ENCODE results near the gene CIB1. TPM values are rescaled to one million over a fixed set of nuclear protein-coding genes. Genes with fewer than 3 reads are reported as not detected.

The CIB1 gene
- total RNA-seq, 1 donor from 2014 or later, result 44.1 TPM

- ATAC-seq (peak; percentile 42), DNase-seq (ENCODE audit: low spot score) (no peak)
Observed at GRCh38 chr15:90241343-90242192, 7.8 kb upstream of the CIB1 start.

- ATAC-seq, result no peak
Observed at GRCh38 chr15:90240856-90241255, 7.1 kb upstream of the CIB1 start.

GRCh38 chr15:90239371-90239770, 5.6 kb upstream of the CIB1 start:
- DNase-seq (ENCODE audit: low spot score) (no peak), ATAC-seq (no peak)

More at GRCh38 chr15:90240856-90241255, 7.1 kb upstream of the CIB1 start:
- no peak for DNase-seq (ENCODE audit: low spot score)

GRCh38 chr15:90234096-90234988, 601 bp upstream of the CIB1 start, which contains the start of gene GDPGP1:
Gene GDPGP1, plus strand, starts transcription at chr15:90234209. Its CDS starts 6,700 bp downstream, at chr15:90240909.
- ATAC-seq (no peak), DNase-seq (ENCODE audit: low spot score) (no peak)

GRCh38 chr15:90232941-90233386, 777 bp downstream of the CIB1 start:
- ATAC-seq (no peak), DNase-seq (ENCODE audit: low spot score) (no peak)

GRCh38 chr15:90232196-90232595, 1.5 kb downstream of the CIB1 start:
- DNase-seq (ENCODE audit: low spot score) (no peak), ATAC-seq (no peak)

GRCh38 chr15:90231028-90232017, 2.4 kb downstream of the CIB1 start:
- ATAC-seq, result no peak
- DNase-seq (ENCODE audit: low spot score), result no peak

- ATAC-seq, result no peak
- DNase-seq (ENCODE audit: low spot score), result no peak
Observed at GRCh38 chr15:90230610-90231009, 3.1 kb downstream of the CIB1 start.

GRCh38 chr15:90230071-90230494, 3.7 kb downstream of the CIB1 start:
- peak; percentile 56 for ATAC-seq
- peak; percentile 89 for DNase-seq (ENCODE audit: low spot score)

- DNase-seq (ENCODE audit: low spot score) (no peak), ATAC-seq (no peak)
Observed at GRCh38 chr15:90228960-90229359, 4.8 kb downstream of the CIB1 start.

- ATAC-seq (no peak), DNase-seq (ENCODE audit: low spot score) (no peak)
Observed at GRCh38 chr15:90227816-90228772, 5.6 kb downstream of the CIB1 start.

GRCh38 chr15:90227336-90227735, 6.4 kb downstream of the CIB1 start:
- ATAC-seq, result no peak
- no peak for DNase-seq (ENCODE audit: low spot score)

- DNase-seq (ENCODE audit: low spot score) (no peak), ATAC-seq (no peak)
Observed at GRCh38 chr15:90225504-90226234, 8.1 kb downstream of the CIB1 start.

GRCh38 chr15:90225047-90225446, 8.7 kb downstream of the CIB1 start:
- DNase-seq (ENCODE audit: low spot score), result no peak
- ATAC-seq, result no peak

- no peak for DNase-seq (ENCODE audit: low spot score)
- ATAC-seq, result no peak
Observed at GRCh38 chr15:90223441-90224165, 10.1 kb downstream of the CIB1 start.

- DNase-seq (ENCODE audit: low spot score) (no peak), ATAC-seq (no peak)
Observed at GRCh38 chr15:90222547-90222946, 11.2 kb downstream of the CIB1 start.

- ATAC-seq (peak; percentile 96), DNase-seq (ENCODE audit: low spot score) (peak; percentile 83)
Observed at GRCh38 chr15:90221246-90221900, 12.4 kb downstream of the CIB1 start.

Measured in left lobe of liver (tissue), 2 donors.